Heart left ventricle (tissue), 16 donors: ENCODE measurements around the gene DCST1. TPM values are rescaled to one million over a fixed set of nuclear protein-coding genes. Genes with fewer than 3 reads are reported as not detected.

Source experiments
- ATAC-seq, 4 donors: fragments of 200-7000 bp; cut with Tn5 transposase; one replicate each; pipeline ENCODE4 v1.9.1; 2020 to 2022; ENCODE audit warnings: moderate library complexity in 4 of 4, mild to moderate bottlenecking in 3 of 4, moderate number of reproducible peaks in 1 of 4
- DNase-seq, 5 donors: peaks; one replicate each; pipeline ENCODE4 v3.0.0-alpha.2; 2020
- H3K27ac ChIP-seq, 12 donors: fragments of 200-600 bp; sonication (generic) in 4 of 12; one replicate each; pipeline versions ENCODE4 v1.5.0 to v1.8.0; 2016 to 2022; ENCODE audit warnings: mild to moderate bottlenecking in 2 of 12
- H3K27me3 ChIP-seq, 9 donors: fragments of 200-600 bp; sonication (generic) in 2 of 9; one replicate each; pipeline versions ENCODE4 v1.5.1 to v1.8.0; 2016 to 2022; ENCODE audit warnings: mild to moderate bottlenecking in 3 of 9
- H3K36me3 ChIP-seq, 9 donors: fragments of 200-600 bp; sonication (generic) in 2 of 9; one replicate each; pipeline versions ENCODE4 v1.5.0 to v1.8.0; 2018 to 2022; ENCODE audit warnings: mild to moderate bottlenecking in 2 of 9
- H3K4me1 ChIP-seq, 12 donors: fragments of 200-600 bp; sonication (generic) in 4 of 12; one replicate each; pipeline versions ENCODE4 v1.5.0 to v1.8.0; 2016 to 2022; ENCODE audit warnings: mild to moderate bottlenecking in 3 of 12
- H3K4me3 ChIP-seq, 12 donors: fragments of 200-600 bp; sonication (generic) in 4 of 12; one replicate each; pipeline versions ENCODE4 v1.5.0 to v1.8.0; 2017 to 2022; ENCODE audit warnings: mild to moderate bottlenecking in 9 of 12, moderate library complexity in 4 of 12
- H3K9me3 ChIP-seq, 12 donors: fragments of 200-600 bp; sonication (generic) in 4 of 12; one replicate each; pipeline versions ENCODE4 v1.5.0 to v1.8.0; 2016 to 2022; ENCODE audit warnings: mild to moderate bottlenecking in 1 of 12
- POLR2A ChIP-seq, 2 donors: fragments of 450-650 bp; IDR thresholded peaks; one replicate each; pipeline ENCODE4 v1.6.1; 2017; ENCODE audit warnings: antibody characterized with exemption in 2 of 2, mild to moderate bottlenecking in 2 of 2, moderate library complexity in 2 of 2
- WGBS, 4 donors: extraction: QIAGEN DNeasy Blood & Tissue Kit in 2 of 4; methylation state at CpG; one replicate each; pipeline versions ENCODE4 v1.1.5 to v1.1.7; 2013 to 2018; 5-methylcytosine and 5-hydroxymethylcytosine counted together
- intact Hi-C, 10 donors: fragments of 100-400 bp; cut with DNase I; formaldehyde crosslinking; loops; one replicate each; pipeline versions ENCODE4 v1.11.1 to v1.14.2; 2022
- polyA plus RNA-seq, 2 donors: library from polyadenylated mRNA; stranded (reverse); fragments of 200-250 nt; gene quantifications; one replicate each; pipeline ENCODE4 v1.2.3, GENCODE V29; 2013
- total RNA-seq, 9 donors: library from RNA; depleted of rRNA in 2 of 9; stranded (reverse); fragments of >200 nt in 2 of 9; fragmentation: NEBNext Ultra II Directional in 3 of 9; extraction: Animal tissue kit (Norgen Biotek cat#: 25700) in 3 of 9; gene quantifications; one replicate each; pipeline versions ENCODE4 v1.1.0 to v1.2.4, GENCODE V29; 2016 to 2023
- TF ChIP-seq, protein P1 (sequence below), 12 donors: fragments of 200-600 bp; sonication (generic) in 4 of 12; IDR thresholded peaks; one replicate each; pipeline versions ENCODE4 v1.5.0 to v1.8.0; 2018 to 2022; ENCODE audit warnings: antibody characterized with exemption in 12 of 12, mild to moderate bottlenecking in 5 of 12
- donor health status: ischemic (EF 13 %, LVEDD 7.1; RV severe dilation, severe dysfunction).
- donor health status: healthy with polysubstance abuse.
- donor health status: DM: no; HTN: yes; CAD: no.
- donor health status: DM: no; HTN: no; CAD: no.
- donor health status: ischemic (EF 25% LVEDD 6.9; RV normal size, moderate dysfunction).
- donor health status: ischemic (EF 25% LVEDD 5.7; RV mildly dilated, moderate dysfunction).
- donor health status: healthy.
- donor health status: DM: yes; HTN: yes; CAD: no.
- donor health status: ischemic (EF 35%, LVEDD 5.7; RV mildly dilated, moderate dysfunction).
- donor health status: nonischemic (EF 11% LVEDD 7.7; RV severe dilation, severe dysfunction).
- donor health status: DM: yes; HTN: yes; CAD: no.
- donor health status: PGD.
- donor health status: ischemic (EF 29% LVEDD 5.4; RV normal size, mild dysfunction).
- donor health status: nonischemic (EF 23%, LVEDD 6.1; RV moderate dilation, normal function).

The DCST1 gene
- total and polyA plus RNA-seq, 11 donors = not detected

DNA sequence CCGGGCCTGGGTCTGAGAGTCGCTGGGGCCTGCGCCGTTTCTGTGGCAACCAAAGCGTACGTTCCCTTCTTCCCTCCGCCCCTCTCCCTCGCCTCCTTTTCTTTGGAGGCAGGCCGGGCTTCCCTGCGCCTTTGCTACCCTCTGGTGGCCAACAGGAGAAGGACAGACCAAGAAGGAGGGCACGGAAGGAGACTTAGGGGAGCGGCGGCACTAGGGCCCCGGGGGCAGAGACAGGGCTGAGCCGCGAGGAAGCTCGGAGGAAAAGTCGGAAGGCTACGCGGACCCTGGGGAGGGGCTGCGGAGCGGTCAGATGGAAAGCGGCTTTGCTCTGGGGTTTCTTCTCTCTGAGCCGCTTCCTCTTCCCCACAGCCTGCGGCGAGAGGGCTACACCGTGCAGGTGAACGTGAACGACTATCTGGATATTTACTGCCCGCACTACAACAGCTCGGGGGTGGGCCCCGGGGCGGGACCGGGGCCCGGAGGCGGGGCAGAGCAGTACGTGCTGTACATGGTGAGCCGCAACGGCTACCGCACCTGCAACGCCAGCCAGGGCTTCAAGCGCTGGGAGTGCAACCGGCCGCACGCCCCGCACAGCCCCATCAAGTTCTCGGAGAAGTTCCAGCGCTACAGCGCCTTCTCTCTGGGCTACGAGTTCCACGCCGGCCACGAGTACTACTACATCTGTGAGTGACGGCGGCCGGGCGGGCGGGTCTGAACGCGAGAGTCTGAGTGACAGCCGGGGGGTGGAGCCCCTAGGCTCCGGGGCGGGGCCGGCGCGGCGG is 51.3 kb downstream of the DCST1 start:
- ATAC-seq (peak; percentile 83 to 91 (median 88)), DNase-seq (peak; percentile 92 to 96 (median 93))
- Histone ChIP-seq H3K27ac (peak overlapping the region; percentile 65 to 97 (median 88)), H3K9me3 (no peaks in the 10 kb centered on the region), H3K4me1 (peaks cover 9 to 63% (median 44%) of the 10 kb centered on the region in 12 donors), H3K36me3 (no peaks in the 10 kb centered on the region), H3K4me3 (peak overlapping the region; percentile 52 to 87 (median 73)), H3K27me3 (peaks cover 38 to 46% (median 45%) of the 10 kb centered on the region in 9 donors)
- WGBS, 4 donors = 1 to 2% (median 1%) methylated on average over 37 to 67 of the region's 67 CpGs
- TF ChIP-seq, protein P1, sequence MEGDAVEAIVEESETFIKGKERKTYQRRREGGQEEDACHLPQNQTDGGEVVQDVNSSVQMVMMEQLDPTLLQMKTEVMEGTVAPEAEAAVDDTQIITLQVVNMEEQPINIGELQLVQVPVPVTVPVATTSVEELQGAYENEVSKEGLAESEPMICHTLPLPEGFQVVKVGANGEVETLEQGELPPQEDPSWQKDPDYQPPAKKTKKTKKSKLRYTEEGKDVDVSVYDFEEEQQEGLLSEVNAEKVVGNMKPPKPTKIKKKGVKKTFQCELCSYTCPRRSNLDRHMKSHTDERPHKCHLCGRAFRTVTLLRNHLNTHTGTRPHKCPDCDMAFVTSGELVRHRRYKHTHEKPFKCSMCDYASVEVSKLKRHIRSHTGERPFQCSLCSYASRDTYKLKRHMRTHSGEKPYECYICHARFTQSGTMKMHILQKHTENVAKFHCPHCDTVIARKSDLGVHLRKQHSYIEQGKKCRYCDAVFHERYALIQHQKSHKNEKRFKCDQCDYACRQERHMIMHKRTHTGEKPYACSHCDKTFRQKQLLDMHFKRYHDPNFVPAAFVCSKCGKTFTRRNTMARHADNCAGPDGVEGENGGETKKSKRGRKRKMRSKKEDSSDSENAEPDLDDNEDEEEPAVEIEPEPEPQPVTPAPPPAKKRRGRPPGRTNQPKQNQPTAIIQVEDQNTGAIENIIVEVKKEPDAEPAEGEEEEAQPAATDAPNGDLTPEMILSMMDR (IDR thresholded peaks at IDR 0.05) = peak; percentile 89 to 98 (median 93)
- TF ChIP-seq POLR2A (IDR thresholded peaks at IDR 0.05) = no peak
- intact Hi-C loops = loop anchor here in 9 of 10 donors (1.0 to 10.0 kb wide), 11 partner anchors 22 to 530 kb away; partner anchors contain the start of genes EFNA4 (in 2 of the 9), PYGO2 (in 2 of the 9), PBXIP1 (in 1 of the 9) and UBE2Q1 (in 1 of the 9)

DNA sequence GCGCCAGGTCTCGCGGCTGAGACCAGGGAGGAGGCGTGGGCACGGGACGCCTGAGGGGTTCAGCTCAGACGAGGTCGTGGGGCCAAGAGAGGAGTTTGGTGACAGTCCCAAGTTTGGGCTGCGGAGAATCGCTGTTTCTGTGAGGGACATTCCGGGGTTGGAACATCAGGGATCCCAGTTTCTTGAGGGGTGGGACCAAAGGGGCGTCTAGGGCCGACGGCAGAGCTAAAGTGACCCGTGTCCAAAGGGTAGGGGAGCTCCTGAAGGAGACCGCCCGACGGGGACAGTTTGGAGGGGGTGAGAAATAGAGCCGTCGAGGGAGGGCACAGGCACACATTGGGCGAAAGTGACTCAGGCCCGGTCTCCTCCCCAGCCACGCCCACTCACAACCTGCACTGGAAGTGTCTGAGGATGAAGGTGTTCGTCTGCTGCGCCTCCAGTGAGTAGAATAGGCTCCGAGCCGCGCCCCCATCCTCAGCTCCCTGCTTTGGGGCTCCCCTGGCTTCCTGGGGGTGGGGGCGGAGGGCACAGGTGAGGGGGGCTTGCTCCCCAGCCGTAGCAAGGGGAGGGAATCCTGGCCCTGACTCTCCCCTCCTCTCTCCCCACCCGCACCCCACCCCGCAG is 52.0 kb downstream of the DCST1 start:
- H3K27ac ChIP-seq = peak overlapping the region; percentile 65 to 97 (median 88)
- TF ChIP-seq, protein P1 (IDR thresholded peaks at IDR 0.05) = no peak
- no peak for TF ChIP-seq POLR2A (IDR thresholded peaks at IDR 0.05)
- peak overlapping the region; percentile 52 to 87 (median 73) for H3K4me3 ChIP-seq
- no peaks in the 10 kb centered on the region for H3K9me3 ChIP-seq
- DNase-seq (peak in 3 of 5 donors; percentile 68 to 73 (median 70)), ATAC-seq (peak in 3 of 4 donors; percentile 18 to 28 (median 24))
- peaks cover 32 to 39% (median 38%) of the 10 kb centered on the region in 9 donors for H3K27me3 ChIP-seq
- 1 to 3% (median 2%) methylated on average over 14 to 32 of the region's 32 CpGs for WGBS, 4 donors
- intact Hi-C loops = loop anchor here in 6 of 10 donors (2.0 to 10.0 kb wide), 4 partner anchors 23 to 531 kb away; partner anchors contain the start of genes EFNA4 (in 1 of the 6), PYGO2 (in 1 of the 6) and UBE2Q1 (in 1 of the 6)
- no peaks in the 10 kb centered on the region for H3K36me3 ChIP-seq
- peaks cover 2 to 56% (median 37%) of the 10 kb centered on the region in 12 donors for H3K4me1 ChIP-seq

DNA sequence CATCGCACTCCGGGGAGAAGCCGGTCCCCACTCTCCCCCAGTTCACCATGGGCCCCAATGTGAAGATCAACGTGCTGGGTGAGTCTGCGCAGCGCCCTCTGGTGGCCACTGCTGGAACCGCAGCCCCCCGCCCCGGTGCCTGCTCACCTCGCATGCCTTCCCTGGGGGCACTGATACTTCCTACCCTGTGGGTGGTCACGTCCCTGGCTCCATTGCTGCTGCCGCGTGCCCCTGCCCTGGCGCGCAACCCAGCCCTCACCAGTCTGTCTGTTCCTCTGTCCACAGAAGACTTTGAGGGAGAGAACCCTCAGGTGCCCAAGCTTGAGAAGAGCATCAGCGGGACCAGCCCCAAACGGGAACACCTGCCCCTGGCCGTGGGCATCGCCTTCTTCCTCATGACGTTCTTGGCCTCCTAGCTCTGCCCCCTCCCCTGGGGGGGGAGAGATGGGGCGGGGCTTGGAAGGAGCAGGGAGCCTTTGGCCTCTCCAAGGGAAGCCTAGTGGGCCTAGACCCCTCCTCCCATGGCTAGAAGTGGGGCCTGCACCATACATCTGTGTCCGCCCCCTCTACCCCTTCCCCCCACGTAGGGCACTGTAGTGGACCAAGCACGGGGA is 52.6 kb downstream of the DCST1 start:
- ATAC-seq (peak in 3 of 4 donors; percentile 16 to 28 (median 25)), DNase-seq (peak; percentile 59 to 82 (median 65))
- Histone ChIP-seq H3K36me3 (no peaks in the 10 kb centered on the region), H3K9me3 (no peaks in the 10 kb centered on the region), H3K4me3 (peak overlapping the region in 10 of 12 donors; percentile 60 to 87 (median 76)), H3K4me1 (peaks cover 2 to 52% (median 32%) of the 10 kb centered on the region in 12 donors), H3K27me3 (peaks cover 26 to 33% (median 32%) of the 10 kb centered on the region in 9 donors), H3K27ac (peak overlapping the region in 2 of 12 donors; percentile 92 to 97)
- intact Hi-C loops = loop anchor here in 2 of 10 donors (10.0 kb wide), 2 partner anchors 121 to 531 kb away; partner anchors contain the start of genes PYGO2 (in 1 of the 2) and UBE2Q1 (in 1 of the 2)
- 20 to 24% (median 22%) methylated on average over 6 to 24 of the region's 24 CpGs for WGBS, 4 donors
- TF ChIP-seq, protein P1 (IDR thresholded peaks at IDR 0.05) = peak; percentile 95 to 99 (median 96)
- no peak for TF ChIP-seq POLR2A (IDR thresholded peaks at IDR 0.05)
